ENCODE measurements around the gene XXYLT1.

DNA sequence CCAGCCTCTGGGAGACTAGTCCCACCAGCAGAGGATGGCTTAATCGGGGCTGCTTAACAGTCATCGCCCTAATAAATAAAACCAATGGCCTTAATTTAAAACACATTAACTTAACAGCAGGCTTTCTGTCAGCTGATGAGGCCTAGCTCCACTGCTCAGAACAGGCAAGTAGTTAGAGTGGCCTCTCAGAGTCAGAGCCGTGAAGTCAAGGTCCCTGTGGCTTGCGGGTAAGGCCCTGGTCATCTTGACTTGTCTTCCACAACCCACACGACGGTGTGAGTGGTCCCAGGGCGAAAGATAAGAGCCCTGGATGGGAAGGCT lies 11.8 kb downstream of the XXYLT1 start:
- TF ChIP-seq, protein P1, sequence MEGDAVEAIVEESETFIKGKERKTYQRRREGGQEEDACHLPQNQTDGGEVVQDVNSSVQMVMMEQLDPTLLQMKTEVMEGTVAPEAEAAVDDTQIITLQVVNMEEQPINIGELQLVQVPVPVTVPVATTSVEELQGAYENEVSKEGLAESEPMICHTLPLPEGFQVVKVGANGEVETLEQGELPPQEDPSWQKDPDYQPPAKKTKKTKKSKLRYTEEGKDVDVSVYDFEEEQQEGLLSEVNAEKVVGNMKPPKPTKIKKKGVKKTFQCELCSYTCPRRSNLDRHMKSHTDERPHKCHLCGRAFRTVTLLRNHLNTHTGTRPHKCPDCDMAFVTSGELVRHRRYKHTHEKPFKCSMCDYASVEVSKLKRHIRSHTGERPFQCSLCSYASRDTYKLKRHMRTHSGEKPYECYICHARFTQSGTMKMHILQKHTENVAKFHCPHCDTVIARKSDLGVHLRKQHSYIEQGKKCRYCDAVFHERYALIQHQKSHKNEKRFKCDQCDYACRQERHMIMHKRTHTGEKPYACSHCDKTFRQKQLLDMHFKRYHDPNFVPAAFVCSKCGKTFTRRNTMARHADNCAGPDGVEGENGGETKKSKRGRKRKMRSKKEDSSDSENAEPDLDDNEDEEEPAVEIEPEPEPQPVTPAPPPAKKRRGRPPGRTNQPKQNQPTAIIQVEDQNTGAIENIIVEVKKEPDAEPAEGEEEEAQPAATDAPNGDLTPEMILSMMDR (IDR thresholded peaks at IDR 0.05), result no peak
- no peak for TF ChIP-seq POLR2A (IDR thresholded peaks at IDR 0.05)
- no peak for TF ChIP-seq EP300 (IDR thresholded peaks at IDR 0.05)

Measured in tibial nerve (tissue), 4 donors.